Ovary (tissue), 3 donors: Measurements from ENCODE around the gene PCGF5.

Experiments used
- EP300 ChIP-seq: sonication (generic); formaldehyde crosslinking; IDR thresholded peaks from one replicate; pipeline ENCODE4 v1.6.1; 2017; ENCODE audit warnings: antibody characterized with exemption
- POLR2A ChIP-seq: fragments of 450-650 bp; IDR thresholded peaks from one replicate; pipeline ENCODE4 v1.6.1; 2017; ENCODE audit warnings: antibody characterized with exemption, mild to moderate bottlenecking, moderate library complexity
- TF ChIP-seq, protein P1 (sequence below), 3 donors: fragments of 450-650 bp in 2 of 3; fragments of 200-600 bp in 1 of 3; IDR thresholded peaks; one replicate each; pipeline versions ENCODE4 v1.5.1 to v1.8.0; 2016 to 2022; ENCODE audit warnings: antibody characterized with exemption in 3 of 3, mild to moderate bottlenecking in 1 of 3
- donor health status: DM: no; HTN: no; CAD: no.

DNA sequence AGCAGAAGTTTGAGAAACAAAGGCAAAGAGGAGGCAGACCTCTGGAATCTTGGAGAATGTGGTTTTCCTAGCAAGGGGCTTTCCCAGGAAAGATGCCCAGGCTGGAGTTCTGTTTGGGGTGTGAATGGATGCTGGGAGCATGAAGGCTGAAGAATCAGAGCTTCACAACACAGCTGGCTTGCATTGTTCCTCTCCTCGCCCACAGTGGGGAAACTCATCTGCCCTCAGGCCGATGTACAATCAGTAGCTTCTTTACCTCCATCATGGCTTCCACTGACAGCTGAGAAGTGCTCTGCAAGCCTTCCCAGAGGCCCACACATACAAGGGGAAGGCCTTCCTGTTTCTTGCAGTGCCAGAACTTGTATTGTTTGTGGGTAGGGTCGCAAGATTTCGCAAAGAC, 98.9 kb downstream of the PCGF5 start:
- TF ChIP-seq, protein P1, sequence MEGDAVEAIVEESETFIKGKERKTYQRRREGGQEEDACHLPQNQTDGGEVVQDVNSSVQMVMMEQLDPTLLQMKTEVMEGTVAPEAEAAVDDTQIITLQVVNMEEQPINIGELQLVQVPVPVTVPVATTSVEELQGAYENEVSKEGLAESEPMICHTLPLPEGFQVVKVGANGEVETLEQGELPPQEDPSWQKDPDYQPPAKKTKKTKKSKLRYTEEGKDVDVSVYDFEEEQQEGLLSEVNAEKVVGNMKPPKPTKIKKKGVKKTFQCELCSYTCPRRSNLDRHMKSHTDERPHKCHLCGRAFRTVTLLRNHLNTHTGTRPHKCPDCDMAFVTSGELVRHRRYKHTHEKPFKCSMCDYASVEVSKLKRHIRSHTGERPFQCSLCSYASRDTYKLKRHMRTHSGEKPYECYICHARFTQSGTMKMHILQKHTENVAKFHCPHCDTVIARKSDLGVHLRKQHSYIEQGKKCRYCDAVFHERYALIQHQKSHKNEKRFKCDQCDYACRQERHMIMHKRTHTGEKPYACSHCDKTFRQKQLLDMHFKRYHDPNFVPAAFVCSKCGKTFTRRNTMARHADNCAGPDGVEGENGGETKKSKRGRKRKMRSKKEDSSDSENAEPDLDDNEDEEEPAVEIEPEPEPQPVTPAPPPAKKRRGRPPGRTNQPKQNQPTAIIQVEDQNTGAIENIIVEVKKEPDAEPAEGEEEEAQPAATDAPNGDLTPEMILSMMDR (IDR thresholded peaks at IDR 0.05) = no peak
- TF ChIP-seq POLR2A (no peak), EP300 (no peak)
